Measurements from ENCODE around the gene FN1.
A peak's percentile ranks its signal among the peaks of the same experiment; 100 is the strongest.

FN1 gene

GRCh38 chr2:215460682-215461382 lies 25.0 kb upstream of the FN1 start:
- H3K36me3 ChIP-seq = no peaks in the 10 kb centered on the region
- no peaks in the 10 kb centered on the region for H3K27me3 ChIP-seq
- no peak for TF ChIP-seq CTCF (IDR thresholded peaks at IDR 0.05)
- peak overlapping the region; percentile 39 to 52 for H3K27ac ChIP-seq
- peaks cover 0 to 41% (median 14%) of the 10 kb centered on the region in 4 donors for H3K4me1 ChIP-seq
- no peaks in the 10 kb centered on the region for H3K9me3 ChIP-seq
- intact Hi-C loops (cut with DNase I; ENCODE audit: low total_unique reads) = no loop called here
- DNase-seq = no peak
- H3K4me3 ChIP-seq = no peak overlapping the region

GRCh38 chr2:215455958-215456357 lies 20.1 kb upstream of the FN1 start:
- no peak overlapping the region for H3K4me3 ChIP-seq
- H3K9me3 ChIP-seq = no peaks in the 10 kb centered on the region
- no peaks in the 10 kb centered on the region for H3K36me3 ChIP-seq
- no peak for TF ChIP-seq CTCF (IDR thresholded peaks at IDR 0.05)
- intact Hi-C loops (cut with DNase I; ENCODE audit: low total_unique reads) = loop anchor here (2.0 kb wide), 1 partner anchor 463 kb away; no protein-coding TSS in a partner anchor
- peaks cover 0 to 25% (median 9%) of the 10 kb centered on the region in 4 donors for H3K4me1 ChIP-seq
- no peaks in the 10 kb centered on the region for H3K27me3 ChIP-seq
- no peak overlapping the region for H3K27ac ChIP-seq
- no peak for DNase-seq

GRCh38 chr2:215454519-215455246 lies 18.8 kb upstream of the FN1 start:
- intact Hi-C loops (cut with DNase I; ENCODE audit: low total_unique reads) = loop anchor here (2.0 kb wide), 1 partner anchor 464 kb away; no protein-coding TSS in a partner anchor
- peaks cover 0 to 12% (median 2%) of the 10 kb centered on the region in 4 donors for H3K4me1 ChIP-seq
- H3K27me3 ChIP-seq = no peaks in the 10 kb centered on the region
- TF ChIP-seq CTCF (IDR thresholded peaks at IDR 0.05) = peak; percentile 80 to 86
- no peaks in the 10 kb centered on the region for H3K36me3 ChIP-seq
- no peak for DNase-seq
- H3K9me3 ChIP-seq = no peaks in the 10 kb centered on the region
- no peak overlapping the region for H3K4me3 ChIP-seq
- H3K27ac ChIP-seq = no peak overlapping the region

GRCh38 chr2:215452725-215453124 lies 16.9 kb upstream of the FN1 start:
- Histone ChIP-seq H3K4me1 (no peaks in the 10 kb centered on the region), H3K27me3 (no peaks in the 10 kb centered on the region), H3K4me3 (no peak overlapping the region), H3K27ac (no peak overlapping the region), H3K36me3 (no peaks in the 10 kb centered on the region), H3K9me3 (no peaks in the 10 kb centered on the region)
- intact Hi-C loops (cut with DNase I; ENCODE audit: low total_unique reads) = no loop called here
- DNase-seq = no peak
- TF ChIP-seq CTCF (IDR thresholded peaks at IDR 0.05) = no peak

GRCh38 chr2:215451012-215451756 lies 15.3 kb upstream of the FN1 start:
- intact Hi-C loops (cut with DNase I; ENCODE audit: low total_unique reads) = no loop called here
- DNase-seq = no peak
- Histone ChIP-seq H3K27me3 (no peaks in the 10 kb centered on the region), H3K36me3 (no peaks in the 10 kb centered on the region), H3K9me3 (no peaks in the 10 kb centered on the region), H3K27ac (no peak overlapping the region), H3K4me1 (no peaks in the 10 kb centered on the region), H3K4me3 (no peak overlapping the region)
- no peak for TF ChIP-seq CTCF (IDR thresholded peaks at IDR 0.05)

Measured in tibial artery (tissue), 4 donors.